Right lobe of liver (tissue), 6 donors: ENCODE measurements around the gene HIF1AN. TPM values are rescaled to one million over a fixed set of nuclear protein-coding genes. Genes with fewer than 3 reads are reported as not detected.

Source experiments
- ATAC-seq, 4 donors: fragments of 200-7000 bp; cut with Tn5 transposase; one replicate each; pipeline ENCODE4 v1.9.1; 2020; ENCODE audit warnings: mild to moderate bottlenecking in 4 of 4, moderate library complexity in 4 of 4
- DNase-seq, 3 donors: peaks; one replicate each; pipeline ENCODE4 v3.0.0-alpha.2; 2020
- H3K27ac ChIP-seq, 3 donors: fragments of 200-600 bp; one replicate each; pipeline ENCODE4 v1.8.0; 2022
- H3K27me3 ChIP-seq, 2 donors: fragments of 200-600 bp; one replicate each; pipeline ENCODE4 v1.8.0; 2022
- H3K36me3 ChIP-seq, 4 donors: fragments of 200-600 bp; sonication (generic) in 1 of 4; one replicate each; pipeline versions ENCODE4 v1.5.1 to v1.8.0; 2017 to 2022; ENCODE audit warnings: control low read depth in 1 of 4
- H3K4me1 ChIP-seq, 4 donors: fragments of 200-600 bp; sonication (generic) in 1 of 4; one replicate each; pipeline versions ENCODE4 v1.5.1 to v1.8.0; 2017 to 2022; ENCODE audit warnings: control low read depth in 1 of 4
- H3K4me3 ChIP-seq, 3 donors: fragments of 200-600 bp; one replicate each; pipeline ENCODE4 v1.8.0; 2022
- H3K9me3 ChIP-seq, 4 donors: fragments of 200-600 bp; sonication (generic) in 1 of 4; one replicate each; pipeline versions ENCODE4 v1.5.1 to v1.8.0; 2017 to 2022; ENCODE audit warnings: control low read depth in 1 of 4
- CTCF ChIP-seq, 4 donors: fragments of 200-600 bp in 3 of 4; fragments of 450-650 bp in 1 of 4; IDR thresholded peaks; one replicate each; pipeline versions ENCODE4 v1.5.1 to v1.8.0; 2016 to 2022; ENCODE audit warnings: antibody characterized with exemption in 4 of 4, mild to moderate bottlenecking in 2 of 4
- POLR2A ChIP-seq: fragments of 450-650 bp; IDR thresholded peaks from one replicate; pipeline ENCODE4 v1.6.1; 2017; ENCODE audit warnings: antibody characterized with exemption, mild to moderate bottlenecking
- whole genome bisulfite sequencing: methylation state at CpG from one replicate; pipeline ENCODE4 v1.1.6; 2018; ENCODE audit warnings: low coverage, low lambda C conversion rate; ENCODE audit not compliant: insufficient coverage; ENCODE audit errors: missing lambda C conversion rate; 5-methylcytosine and 5-hydroxymethylcytosine counted together
- intact Hi-C, 2 donors: fragments of 100-400 bp; cut with DNase I; formaldehyde crosslinking; loops; one replicate each; pipeline versions ENCODE4 v1.11.2 to v1.14.1; 2022
- total RNA-seq, 6 experiments: library from RNA; depleted of rRNA in 2 of 6; stranded (reverse); fragments of >200 nt in 2 of 6; fragmentation: NEBNext Ultra II Directional in 3 of 6; extraction: Animal tissue kit (Norgen Biotek cat#: 25700) in 3 of 6; gene quantifications; one replicate each; pipeline versions ENCODE4 v1.1.0 to v1.2.4, GENCODE V29; 2016 to 2023
- donor health status: DM: no; HTN: yes; CAD: no.
- donor health status: DM: no; HTN: no; CAD: no.
- donor health status: DM: no; HTN: no; CAD: no.
- donor health status: DM: no; HTN: yes; CAD: no.
- donor health status: DM: no; HTN: yes; CAD: no.

Gene HIF1AN
- total RNA-seq, 6 experiments from 2014 or later: 4.5 to 13.9 (median 11.3) TPM

DNA sequence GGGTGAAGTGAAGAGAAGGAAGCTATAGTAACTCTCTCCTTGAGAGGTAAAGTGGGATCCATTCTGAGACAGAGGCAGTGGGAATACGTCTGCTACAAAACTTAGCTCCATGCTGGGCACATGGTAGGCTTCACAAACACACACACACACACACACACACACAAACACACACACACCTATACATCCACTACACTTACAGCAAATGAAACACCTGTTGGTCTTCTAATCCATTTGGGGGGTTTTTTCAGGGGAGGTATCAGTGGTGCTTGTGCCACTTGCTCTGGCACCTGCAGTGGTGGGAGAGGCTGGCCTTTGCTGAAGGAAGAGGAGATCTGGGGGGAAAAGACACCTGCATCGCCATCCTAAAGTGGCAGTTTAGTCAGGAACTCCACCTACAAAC lies 30.6 kb upstream of the HIF1AN start:
- intact Hi-C loops: loop anchor here in 1 of 2 donors (10.0 kb wide), 2 partner anchors 60 to 170 kb away; partner anchors contain the start of gene PKD2L1
- no peak for ATAC-seq
- TF ChIP-seq CTCF (IDR thresholded peaks at IDR 0.05) (no peak), POLR2A (no peak)
- Histone ChIP-seq H3K27ac (no peak overlapping the region), H3K4me1 (no peaks in the 10 kb centered on the region), H3K9me3 (no peaks in the 10 kb centered on the region), H3K27me3 (no peaks in the 10 kb centered on the region), H3K36me3 (no peaks in the 10 kb centered on the region), H3K4me3 (no peak overlapping the region)
- DNase-seq: no peak
- no CpG with 5 or more reads among the region's 2 CpGs for WGBS

- Histone ChIP-seq H3K27ac (no peak overlapping the region), H3K36me3 (no peaks in the 10 kb centered on the region), H3K4me1 (no peaks in the 10 kb centered on the region), H3K9me3 (no peaks in the 10 kb centered on the region), H3K27me3 (no peaks in the 10 kb centered on the region), H3K4me3 (no peak overlapping the region)
- 98% methylated on average over 5 of the region's 5 CpGs for WGBS
- no peak for DNase-seq
- intact Hi-C loops: loop anchor here in 1 of 2 donors (10.0 kb wide), 2 partner anchors 62 to 172 kb away; partner anchors contain the start of gene PKD2L1
- ATAC-seq: no peak
- no peak for TF ChIP-seq CTCF (IDR thresholded peaks at IDR 0.05)
- TF ChIP-seq POLR2A: no peak
Measured at GRCh38 chr10:100506596-100507356, 29.0 kb upstream of the HIF1AN start.

- no peaks in the 10 kb centered on the region for H3K27me3 ChIP-seq
- H3K4me3 ChIP-seq: no peak overlapping the region
- WGBS: no CpG with 5 or more reads among the region's 5 CpGs
- intact Hi-C loops: loop anchor here in 1 of 2 donors (10.0 kb wide), 2 partner anchors 63 to 173 kb away; partner anchors contain the start of gene PKD2L1
- H3K27ac ChIP-seq: no peak overlapping the region
- no peaks in the 10 kb centered on the region for H3K9me3 ChIP-seq
- no peaks in the 10 kb centered on the region for H3K36me3 ChIP-seq
- TF ChIP-seq POLR2A (no peak), CTCF (IDR thresholded peaks at IDR 0.05) (no peak)
- ATAC-seq (no peak), DNase-seq (no peak)
- no peaks in the 10 kb centered on the region for H3K4me1 ChIP-seq
Measured at GRCh38 chr10:100507357-100507732, 28.4 kb upstream of the HIF1AN start.

- 22% methylated on average over 1 of the region's 1 CpG for WGBS
- H3K36me3 ChIP-seq: no peaks in the 10 kb centered on the region
Measured at GRCh38 chr10:100508266-100508665, 27.5 kb upstream of the HIF1AN start.

More at GRCh38 chr10:100508266-100508665, 27.5 kb upstream of the HIF1AN start:
- no peak for TF ChIP-seq CTCF (IDR thresholded peaks at IDR 0.05)
- TF ChIP-seq POLR2A: no peak
- Histone ChIP-seq H3K27ac (no peak overlapping the region), H3K27me3 (no peaks in the 10 kb centered on the region), H3K4me1 (no peaks in the 10 kb centered on the region), H3K4me3 (no peak overlapping the region), H3K9me3 (no peaks in the 10 kb centered on the region)
- no peak for DNase-seq
- intact Hi-C loops: loop anchor here in 1 of 2 donors (10.0 kb wide), 2 partner anchors 63 to 173 kb away; partner anchors contain the start of gene PKD2L1
- ATAC-seq: no peak
